Panc1 (cell line): ENCODE data around the gene ZNF593OS. TPM values are rescaled to one million over a fixed set of nuclear protein-coding genes. Genes with fewer than 3 reads are reported as not detected.

Experiments
- ATAC-seq: fragments of 200-7000 bp; cut with Tn5 transposase; 2 replicates; pipeline ENCODE4 v1.9.1; 2020; ENCODE audit warnings: mild to moderate bottlenecking, moderate library complexity
- BruUV-seq: library from RNA; stranded (reverse); fragments of 400-500 nt; replicated peaks from 2 replicates; lab custom pipeline; 2021; lab: Mats Ljungman, UMichigan
- CTCF ChIA-PET: fragments of 300-600 bp; sonication (Branson Sonifier 250); formaldehyde crosslinking; loops from one replicate; lab custom pipeline; 2022; ENCODE audit warnings: antibody characterized with exemption; lab: Charles Lee
- POLR2A ChIA-PET: fragments of 300-600 bp; sonication (Branson Sonifier 250); formaldehyde crosslinking; loops from one replicate; lab custom pipeline; 2022; ENCODE audit warnings: antibody characterized with exemption; lab: Charles Lee
- DNase-seq: peaks from one replicate; pipeline ENCODE4 v3.0.0-alpha.2; 2010; ENCODE audit warnings: low read depth, low spot score
- H3K27ac ChIP-seq: 2 replicates; pipeline ENCODE4 v1.5.1; 2011; ENCODE audit warnings: mild to moderate bottlenecking, low read length, inconsistent platforms
- H3K27me3 ChIP-seq: fragments of 200-500 bp; sonication (Bioruptor generic); 2 replicates; pipeline ENCODE4 v1.6.0; 2014; ENCODE audit warnings: low read length, inconsistent platforms; ENCODE audit not compliant: control insufficient read depth, insufficient read depth
- H3K36me3 ChIP-seq: fragments of 200-500 bp; sonication (Bioruptor generic); 2 replicates; pipeline ENCODE4 v1.5.1; 2014; ENCODE audit warnings: inconsistent platforms, mild to moderate bottlenecking, low read length, moderate library complexity; ENCODE audit not compliant: control insufficient read depth, insufficient read depth
- H3K4me1 ChIP-seq: 2 replicates; pipeline ENCODE4 v1.5.1; 2011; ENCODE audit warnings: inconsistent platforms, mild to moderate bottlenecking, low read length, moderate library complexity; ENCODE audit not compliant: control insufficient read depth, insufficient read depth
- H3K4me3 ChIP-seq, 2 experiments: 2 replicates each; pipeline ENCODE4 v1.5.1; 2011 to 2012; ENCODE audit warnings: low read depth in 2 of 2, low read length in 2 of 2, mild to moderate bottlenecking in 2 of 2, inconsistent platforms in 1 of 2, moderate library complexity in 1 of 2
- H3K9me3 ChIP-seq: fragments of 200-500 bp; sonication (Bioruptor generic); 2 replicates; pipeline ENCODE4 v1.5.1; 2014; ENCODE audit warnings: low read depth, mild to moderate bottlenecking, inconsistent platforms, low read length, moderate library complexity; ENCODE audit not compliant: control insufficient read depth, insufficient read depth
- CTCF ChIP-seq: fragments of 450-650 bp; IDR thresholded peaks from 2 replicates; pipeline ENCODE4 v1.5.1; 2017; ENCODE audit warnings: mild to moderate bottlenecking
- POLR2AphosphoS5 ChIP-seq: IDR thresholded peaks from 2 replicates; pipeline ENCODE4 v1.6.1; 2012; ENCODE audit warnings: mild to moderate bottlenecking, low read depth, low read length, moderate library complexity
- REST ChIP-seq, 2 experiments: IDR thresholded peaks; 2 replicates each; pipeline ENCODE4 v1.6.1; 2011 to 2012; ENCODE audit warnings: low read depth in 2 of 2, control low read depth in 1 of 2, low read length in 1 of 2, mild to moderate bottlenecking in 1 of 2, moderate library complexity in 1 of 2; ENCODE audit not compliant: insufficient read depth in 1 of 2
- SIN3A ChIP-seq: IDR thresholded peaks from 2 replicates; pipeline ENCODE4 v1.6.1; 2012; ENCODE audit warnings: low read depth, mild to moderate bottlenecking, low read length, moderate library complexity, borderline replicate concordance; ENCODE audit not compliant: insufficient read depth
- TCF7L2 ChIP-seq: IDR thresholded peaks from 2 replicates; pipeline ENCODE4 v1.6.1; 2011; ENCODE audit warnings: mild to moderate bottlenecking, low read depth, low read length, inconsistent platforms
- in situ Hi-C: cut with HindIII; loops from 2 replicates; pipeline ENCODE4 v1.10.0; 2016; ENCODE audit warnings: low sequenced_read_pairs, low pct_unique_long_range_greater_than_20kb
- intact Hi-C: fragments of 100-400 bp; cut with micrococcal nuclease; formaldehyde crosslinking; loops from one replicate; pipeline ENCODE4 v1.10.0; 2022; ENCODE audit not compliant: unreplicated experiment
- total RNA-seq: library from RNA; stranded (reverse); gene quantifications from one replicate; pipeline ENCODE4 v1.2.1, GENCODE V29; 2021; ENCODE audit not compliant: unreplicated experiment

ZNF593OS gene
- total RNA-seq, 1 experiment from 2014 or later = not detected

- TF ChIP-seq CTCF = no peak
- no peak for TF ChIP-seq SIN3A
- TF ChIP-seq POLR2AphosphoS5 = no peak
- TF ChIP-seq REST (IDR thresholded peaks at IDR 0.05; ENCODE audit: insufficient read depth in 1 of 2, low read depth in 2 of 2, low read length in 1 of 2) = no peak
- CTCF ChIA-PET = no interaction called here
Measured at GRCh38 chr1:26166719-26167281, 4.8 kb downstream of the ZNF593OS start.

GRCh38 chr1:26164861-26165842 is 6.5 kb downstream of the ZNF593OS start:
- POLR2A ChIA-PET = no interaction called here
- peak overlapping the region; percentile 43 to 53; a peak in 2 of 4 replicates for H3K4me3 ChIP-seq
- H3K27ac ChIP-seq = peak overlapping the region; percentile 70; the same call in 1 of the 2 replicates
- H3K9me3 ChIP-seq = no peaks in the 10 kb centered on the region
- DNase-seq (no peak), ATAC-seq (no peak)
- H3K4me1 ChIP-seq = peaks cover 12% of the 10 kb centered on the region
- intact Hi-C loops = no loop called here
- in situ Hi-C loops = no loop called here
- TF ChIP-seq POLR2AphosphoS5 (no peak), CTCF (no peak), TCF7L2 (no peak), REST (IDR thresholded peaks at IDR 0.05; ENCODE audit: insufficient read depth in 1 of 2, low read depth in 2 of 2, low read length in 1 of 2) (no peak), SIN3A (no peak)
- H3K27me3 ChIP-seq = no peaks in the 10 kb centered on the region
- CTCF ChIA-PET = interaction anchor here (0.5 to 0.6 kb wide), 5 partner anchors 13 to 125 kb away, joined by 3 to 13 read pairs (median 7); partner anchors contain the start of gene CEP85
- no peaks in the 10 kb centered on the region; the same call in 1 of the 2 replicates for H3K36me3 ChIP-seq
- no TSS peak for BruUV-seq

More at GRCh38 chr1:26166719-26167281, 4.8 kb downstream of the ZNF593OS start:
- Histone ChIP-seq H3K36me3 (no peaks in the 10 kb centered on the region; the same call in 1 of the 2 replicates), H3K9me3 (no peaks in the 10 kb centered on the region), H3K4me1 (peaks cover 17% of the 10 kb centered on the region), H3K27ac (no peak overlapping the region), H3K4me3 (no peak overlapping the region), H3K27me3 (no peaks in the 10 kb centered on the region)
- DNase-seq = no peak
- intact Hi-C loops = no loop called here
- ATAC-seq = no peak
- POLR2A ChIA-PET = no interaction called here
- BruUV-seq = no TSS peak
- in situ Hi-C loops = no loop called here
